GM19193 (cell line): ENCODE results near the gene LZTS2.

ENCODE experiments used
- POLR2A ChIP-seq: IDR thresholded peaks from 4 replicates; pipeline ENCODE4 v1.6.1; 2011; ENCODE audit not compliant: insufficient read depth, insufficient read length; ENCODE audit errors: extremely low read depth

LZTS2 gene

GRCh38 chr10:101014966-101015581 is 15.5 kb downstream of the LZTS2 start:
- TF ChIP-seq POLR2A, result no peak

- TF ChIP-seq POLR2A, result no peak
These were observed 16.0 kb downstream of the LZTS2 start for GRCh38 chr10:101015582-101015973.

GRCh38 chr10:101016814-101017213 is 17.2 kb downstream of the LZTS2 start:
- TF ChIP-seq POLR2A, result no peak

GRCh38 chr10:101018118-101018599 is 18.6 kb downstream of the LZTS2 start:
- no peak for TF ChIP-seq POLR2A

GRCh38 chr10:101018600-101019439 is 19.2 kb downstream of the LZTS2 start:
- TF ChIP-seq POLR2A, result no peak

- TF ChIP-seq POLR2A, result no peak
These were observed 19.8 kb downstream of the LZTS2 start for GRCh38 chr10:101019440-101019703.

GRCh38 chr10:101020427-101021075 is 20.9 kb downstream of the LZTS2 start:
- no peak for TF ChIP-seq POLR2A

GRCh38 chr10:101021239-101021638 is 21.6 kb downstream of the LZTS2 start:
- TF ChIP-seq POLR2A, result no peak

GRCh38 chr10:101021692-101022251 is 22.2 kb downstream of the LZTS2 start:
- TF ChIP-seq POLR2A, result no peak

GRCh38 chr10:101022967-101023705 is 23.5 kb downstream of the LZTS2 start:
- no peak for TF ChIP-seq POLR2A

- no peak for TF ChIP-seq POLR2A
These were observed 27.6 kb downstream of the LZTS2 start for GRCh38 chr10:101027106-101027720.

- TF ChIP-seq POLR2A, result no peak
These were observed 29.1 kb downstream of the LZTS2 start for GRCh38 chr10:101028446-101029337.

GRCh38 chr10:101029520-101030295 is 30.1 kb downstream of the LZTS2 start:
- TF ChIP-seq POLR2A, result no peak
